GM21737 (cell line): ENCODE measurements around the gene MAGEB16.

Experiments used
- ATAC-seq: cut with Tn5 transposase; IDR thresholded peaks from one replicate; pipeline ENCODE4 v1.9.1; 2021; ENCODE audit warnings: mild to moderate bottlenecking, moderate library complexity; ENCODE audit not compliant: unreplicated experiment

The MAGEB16 gene

DNA sequence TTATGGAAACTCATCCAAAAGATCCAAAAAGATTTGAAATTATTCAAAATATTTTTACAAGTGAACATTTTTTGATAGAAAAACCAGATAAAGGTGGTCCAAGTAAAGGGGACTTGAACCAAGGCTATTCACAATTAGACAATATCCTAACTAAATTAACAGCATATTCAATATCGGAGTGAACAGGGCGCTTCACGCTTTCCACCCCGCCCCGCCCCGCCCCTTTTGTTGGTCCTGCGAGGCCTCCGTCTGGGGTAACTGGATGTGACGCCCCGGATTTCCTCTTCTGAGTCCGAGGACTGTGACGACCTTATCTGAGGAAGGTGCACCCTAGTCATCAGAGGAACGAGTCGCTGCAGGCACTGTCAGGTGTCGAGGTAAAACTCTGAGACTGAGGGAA lies at the start of gene MAGEB16:
Gene MAGEB16, plus strand, starts transcription at position 301 of the 400 bp plus-strand sequence. CDS start 3,855 bp downstream, outside the sequence.
- ATAC-seq: no peak

- ATAC-seq: no peak
Observed at GRCh38 chrX:35773958-35774564, 24.1 kb upstream of the MAGEB16 start.

DNA sequence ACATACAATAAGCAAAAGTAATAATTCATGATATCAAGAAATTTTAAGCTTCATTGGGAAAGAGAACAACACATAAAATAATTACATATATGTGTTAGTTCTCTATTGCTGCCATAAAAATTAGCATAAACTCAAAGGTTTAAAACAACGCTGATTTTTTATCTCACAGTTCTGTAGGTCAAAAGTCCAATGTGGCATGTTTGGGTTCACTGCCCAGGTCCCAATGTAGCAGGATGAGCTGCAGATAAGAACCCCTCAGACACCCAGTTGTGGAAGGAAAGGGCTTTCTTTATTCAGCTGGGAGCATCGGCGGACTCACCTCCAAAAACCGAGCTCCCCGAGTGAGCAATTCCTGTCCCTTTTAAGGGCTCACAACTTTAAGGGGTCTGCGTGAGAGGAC lies 13.1 kb upstream of the MAGEB16 start:
- no peak for ATAC-seq

GRCh38 chrX:35786271-35786670 lies 11.9 kb upstream of the MAGEB16 start:
- ATAC-seq: no peak

DNA sequence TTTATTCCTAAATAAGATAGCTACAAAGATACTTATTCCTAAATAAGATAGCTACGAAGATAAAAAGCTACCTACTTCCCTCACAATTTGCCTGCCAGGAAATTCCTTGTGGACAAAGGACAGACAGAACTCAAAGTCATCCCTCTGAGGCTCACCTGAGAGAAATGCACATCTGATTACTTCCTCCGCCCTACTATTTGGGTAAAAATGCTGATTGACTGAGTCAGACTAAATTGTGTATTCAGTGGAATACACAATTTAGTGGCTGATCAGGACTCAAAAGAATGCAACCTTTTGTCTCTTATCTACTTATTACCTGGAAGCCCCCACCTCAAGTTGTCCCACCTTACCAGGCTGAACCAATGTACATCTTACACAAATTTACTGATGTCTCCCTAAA lies 10.3 kb upstream of the MAGEB16 start:
- ATAC-seq: no peak

- no peak for ATAC-seq
Observed at GRCh38 chrX:35800474-35800873, 2.3 kb downstream of the MAGEB16 start.

DNA sequence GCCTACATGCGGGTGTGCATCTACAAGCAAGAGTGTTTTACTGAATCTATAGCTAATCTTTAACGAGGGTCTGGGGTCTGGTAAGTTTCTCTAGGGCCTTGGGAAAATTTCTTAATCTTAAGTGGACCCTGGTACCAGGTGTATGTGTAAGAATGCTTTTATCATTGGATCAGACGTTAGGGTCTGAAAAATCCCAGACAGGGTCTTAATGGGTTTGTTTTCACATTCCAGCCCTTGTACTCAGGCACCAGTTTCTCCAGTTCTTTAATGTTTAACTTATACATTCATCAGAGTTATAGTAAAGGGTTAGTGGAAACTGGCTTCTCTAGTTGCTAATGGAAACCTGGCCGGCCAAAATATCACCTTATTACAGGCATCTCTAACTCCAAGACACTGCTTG lies 11.6 kb downstream of the MAGEB16 start:
- ATAC-seq: no peak

DNA sequence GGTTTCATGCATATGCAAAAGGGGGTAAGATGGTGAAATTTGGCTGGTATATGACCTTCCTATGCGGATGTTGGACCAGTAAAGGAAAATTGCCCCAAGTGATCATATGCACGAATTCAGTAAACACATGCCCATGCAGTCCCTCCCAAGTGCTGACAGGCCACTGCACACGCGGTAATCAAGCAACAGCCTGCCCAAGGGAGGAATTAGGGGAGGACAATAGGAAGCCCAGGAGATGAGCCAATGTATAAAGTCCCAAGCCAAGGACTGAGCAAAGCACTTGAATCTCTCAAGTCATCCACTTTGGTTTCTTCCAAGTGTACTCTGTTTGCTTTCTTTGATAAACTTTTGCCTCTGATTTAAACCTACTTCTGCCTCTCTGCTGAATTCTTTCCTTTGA lies 21.1 kb downstream of the MAGEB16 start:
- ATAC-seq: no peak

DNA sequence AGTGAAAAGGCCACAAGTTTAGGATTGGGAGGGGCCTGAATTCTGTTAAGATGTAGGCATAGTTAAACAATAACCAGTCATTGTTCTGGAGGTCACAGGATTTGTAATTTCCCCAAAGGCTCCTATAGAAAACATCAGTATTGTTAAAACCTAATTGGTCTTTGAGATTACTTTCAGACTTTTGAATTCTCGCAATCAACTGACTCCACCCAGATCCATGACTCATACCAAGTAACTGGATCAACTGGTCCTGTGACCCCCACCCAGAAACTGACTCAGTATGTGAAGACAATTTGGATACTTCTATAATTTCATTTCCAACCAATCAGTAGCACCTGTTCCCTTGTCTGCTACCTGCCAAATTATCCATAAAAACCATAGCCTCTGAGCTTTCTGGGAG lies 28.4 kb downstream of the MAGEB16 start:
- no peak for ATAC-seq

DNA sequence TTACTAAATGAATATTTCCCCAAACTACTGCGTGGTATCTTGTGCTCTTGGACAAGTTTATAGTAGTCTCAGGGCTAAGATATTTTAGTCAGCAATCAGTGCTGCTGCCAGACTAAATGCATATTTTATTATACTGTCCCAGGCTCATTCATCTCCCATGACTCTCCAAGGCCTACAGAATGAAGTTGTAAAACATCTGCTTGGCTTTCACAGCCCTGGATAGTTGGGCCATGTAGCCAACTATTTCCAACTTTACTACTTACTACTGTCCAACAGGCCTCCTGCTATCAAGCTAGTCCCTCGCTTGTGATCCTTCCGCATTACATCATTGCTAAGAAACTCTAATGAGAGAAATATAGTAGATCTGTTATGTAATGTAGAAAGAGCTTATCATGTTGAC lies 31.4 kb downstream of the MAGEB16 start:
- no peak for ATAC-seq

GRCh38 chrX:35841872-35842271 lies 43.7 kb downstream of the MAGEB16 start:
- ATAC-seq: no peak

- no peak for ATAC-seq
Observed at GRCh38 chrX:35842674-35843073, 44.5 kb downstream of the MAGEB16 start.

- no peak for ATAC-seq
Observed at GRCh38 chrX:35847736-35848135, 49.6 kb downstream of the MAGEB16 start.
